Measurements from ENCODE around the gene TRABD. TPM values are rescaled to one million over a fixed set of nuclear protein-coding genes. Genes with fewer than 3 reads are reported as not detected.

The TRABD gene
- total and polyA plus RNA-seq, 4 experiments from 2014 or later = 51.5 to 126 (median 92.8) TPM

GRCh38 chr22:50210378-50211139 is 24.8 kb downstream of the TRABD start:
- ChIA-PET CTCF (ENCODE audit: partially characterized antibody) (interaction anchor here (1.0 to 3.6 kb wide), 5 partner anchors 24 to 409 kb away, joined by 3 to 30 read pairs (median 4); no protein-coding TSS in a partner anchor), POLR2A (ENCODE audit: partially characterized antibody) (interaction anchor here (0.5 to 1.1 kb wide), 2 partner anchors 14 to 74 kb away, joined by 3 read pairs; no protein-coding TSS in a partner anchor)
- Histone ChIP-seq H3K27me3 (ENCODE audit: insufficient read depth, low read length) (no peaks in the 10 kb centered on the region), H3K4me1 (ENCODE audit: insufficient read depth, low read length) (peaks cover 8% of the 10 kb centered on the region), H3K9me3 (ENCODE audit: control insufficient read depth in 1 of 2, low read length in 2 of 2) (no peaks in the 10 kb centered on the region), H3K27ac (ENCODE audit: low read depth, low read length) (no peak overlapping the region), H3K4me3 (ENCODE audit: low read length in 2 of 2) (no peak overlapping the region), H3K36me3 (ENCODE audit: insufficient read depth, low read length) (peaks cover 40% of the 10 kb centered on the region)
- Mint-ChIP-seq H3K4me3 (no peak overlapping the region), H3K27me3 (no peaks in the 10 kb centered on the region), H3K27ac (no peak overlapping the region), H3K36me3 (peaks cover 27 to 40% of the 10 kb centered on the region in 2 donors), H3K4me1 (peaks cover 12 to 36% (median 17%) of the 10 kb centered on the region in 4 donors), H3K9me3 (peaks cover 0 to 2% (median 0%) of the 10 kb centered on the region in 8 donors)
- intact Hi-C loops (cut with micrococcal nuclease) = loop anchor here (2.0 kb wide), 1 partner anchor 444 kb away; no protein-coding TSS in a partner anchor
- peak in 1 of 5 donors; percentile 24 for DNase-seq

GRCh38 chr22:50211147-50211546 is 25.4 kb downstream of the TRABD start:
- Histone ChIP-seq H3K27me3 (ENCODE audit: insufficient read depth, low read length) (no peaks in the 10 kb centered on the region), H3K4me1 (ENCODE audit: insufficient read depth, low read length) (peaks cover 8% of the 10 kb centered on the region), H3K36me3 (ENCODE audit: insufficient read depth, low read length) (peaks cover 42% of the 10 kb centered on the region), H3K27ac (ENCODE audit: low read depth, low read length) (no peak overlapping the region), H3K4me3 (ENCODE audit: low read length in 2 of 2) (no peak overlapping the region), H3K9me3 (ENCODE audit: control insufficient read depth in 1 of 2, low read length in 2 of 2) (no peaks in the 10 kb centered on the region)
- peaks cover 0 to 2% (median 0%) of the 10 kb centered on the region in 8 donors for H3K9me3 Mint-ChIP-seq
- peaks cover 33 to 46% of the 10 kb centered on the region in 2 donors for H3K36me3 Mint-ChIP-seq
- H3K4me3 Mint-ChIP-seq = no peak overlapping the region
- H3K27me3 Mint-ChIP-seq = no peaks in the 10 kb centered on the region
- ChIA-PET POLR2A (ENCODE audit: partially characterized antibody) (interaction anchor here (0.5 to 1.2 kb wide), 3 partner anchors 15 to 75 kb away, joined by 3 to 5 read pairs (median 3); no protein-coding TSS in a partner anchor), CTCF (ENCODE audit: partially characterized antibody) (interaction anchor here (0.7 to 3.6 kb wide), 6 partner anchors 20 to 408 kb away, joined by 3 to 30 read pairs (median 4); no protein-coding TSS in a partner anchor)
- DNase-seq = no peak
- intact Hi-C loops (cut with micrococcal nuclease) = loop anchor here (2.0 kb wide), 1 partner anchor 444 kb away; no protein-coding TSS in a partner anchor
- H3K27ac Mint-ChIP-seq = peak overlapping the region in 2 of 7 donors; percentile 59 to 68
- peaks cover 12 to 36% (median 17%) of the 10 kb centered on the region in 4 donors for H3K4me1 Mint-ChIP-seq

DNA sequence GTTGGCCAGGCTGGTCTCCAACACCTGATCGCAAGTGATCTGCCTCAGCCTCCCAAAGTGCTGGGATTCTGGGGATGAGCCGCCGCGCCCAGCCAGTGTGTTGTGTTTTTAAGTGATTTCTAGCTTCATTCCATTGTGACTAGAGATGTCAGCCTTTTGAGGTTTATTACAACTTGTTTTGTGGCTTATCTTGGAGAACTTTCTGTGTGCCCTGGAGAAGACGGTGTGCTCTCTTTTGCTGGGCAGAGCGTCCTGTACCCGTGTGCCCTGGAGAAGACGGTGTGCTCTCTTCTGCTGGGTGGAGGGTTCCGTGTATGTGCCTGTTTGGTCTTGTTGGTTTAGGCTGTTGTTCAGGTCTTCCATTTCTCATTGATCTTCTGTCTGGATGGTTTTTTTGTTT is 27.6 kb downstream of the TRABD start:
- Mint-ChIP-seq H3K9me3 (peaks cover 0 to 2% (median 0%) of the 10 kb centered on the region in 8 donors), H3K4me1 (peaks cover 12 to 36% (median 17%) of the 10 kb centered on the region in 4 donors), H3K36me3 (peaks cover 37 to 48% of the 10 kb centered on the region in 2 donors), H3K27ac (peak overlapping the region in 3 of 7 donors; percentile 29 to 63 (median 52)), H3K4me3 (no peak overlapping the region), H3K27me3 (no peaks in the 10 kb centered on the region)
- POLR2A ChIA-PET (ENCODE audit: partially characterized antibody) = interaction anchor here (1.9 kb wide), 1 partner anchor 22 kb away, joined by 5 read pairs; no protein-coding TSS in a partner anchor
- Histone ChIP-seq H3K27ac (ENCODE audit: low read depth, low read length) (no peak overlapping the region), H3K4me3 (ENCODE audit: low read length in 2 of 2) (no peak overlapping the region), H3K27me3 (ENCODE audit: insufficient read depth, low read length) (no peaks in the 10 kb centered on the region), H3K9me3 (ENCODE audit: control insufficient read depth in 1 of 2, low read length in 2 of 2) (no peaks in the 10 kb centered on the region), H3K4me1 (ENCODE audit: insufficient read depth, low read length) (peaks cover 8% of the 10 kb centered on the region), H3K36me3 (ENCODE audit: insufficient read depth, low read length) (peaks cover 46% of the 10 kb centered on the region)
- CTCF ChIA-PET (ENCODE audit: partially characterized antibody) = interaction anchor here (3.6 kb wide), 1 partner anchor 64 kb away, joined by 30 read pairs; no protein-coding TSS in a partner anchor
- peak in 1 of 5 donors; percentile 4 for DNase-seq
- intact Hi-C loops (cut with micrococcal nuclease) = no loop called here

DNA sequence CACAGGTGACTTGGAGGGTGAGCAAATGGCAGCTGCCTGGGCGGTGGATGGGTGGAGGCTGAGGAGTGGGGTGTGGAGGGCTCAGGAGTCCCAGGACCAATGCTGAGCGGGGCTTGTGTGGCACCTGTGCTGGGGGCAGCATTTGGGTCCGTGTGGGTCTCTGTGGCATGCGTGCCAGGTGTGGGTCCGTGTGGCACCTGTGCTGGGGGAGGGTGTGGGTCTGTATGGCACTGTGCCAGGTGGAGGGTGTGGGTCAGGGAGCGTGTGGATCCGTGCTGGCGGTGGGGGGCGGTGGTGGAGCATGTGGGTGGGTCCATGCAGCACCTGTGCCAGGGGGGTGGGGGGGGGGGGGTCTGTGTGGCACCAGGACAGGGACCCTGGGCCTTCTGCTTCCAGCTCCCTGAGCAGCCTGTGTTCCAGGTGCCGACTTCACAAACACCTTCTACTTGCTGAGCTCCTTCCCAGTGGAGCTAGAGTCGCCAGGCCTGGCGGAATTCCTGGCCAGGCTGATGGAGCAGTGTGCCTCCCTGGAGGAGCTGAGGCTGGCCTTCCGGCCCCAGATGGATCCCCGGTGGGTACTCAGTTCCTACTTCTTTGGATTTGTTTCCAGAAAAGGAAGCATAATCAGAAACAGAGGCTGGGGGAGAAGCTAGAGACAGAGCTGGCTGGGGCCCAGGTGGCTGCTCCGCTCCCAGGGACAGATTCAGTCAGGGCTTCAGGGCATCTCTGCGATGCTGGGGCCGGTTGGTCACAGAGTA is 29.8 kb downstream of the TRABD start:
- H3K36me3 Mint-ChIP-seq = peaks cover 32 to 54% of the 10 kb centered on the region in 2 donors

GRCh38 chr22:50216055-50216683 is 30.5 kb downstream of the TRABD start:
- no peaks in the 10 kb centered on the region for H3K27me3 ChIP-seq (ENCODE audit: insufficient read depth, low read length)
- Mint-ChIP-seq H3K36me3 (peaks cover 31 to 53% of the 10 kb centered on the region in 2 donors), H3K4me3 (no peak overlapping the region), H3K27ac (no peak overlapping the region), H3K4me1 (peaks cover 9 to 28% (median 12%) of the 10 kb centered on the region in 4 donors), H3K9me3 (peaks cover 0 to 1% (median 0%) of the 10 kb centered on the region in 8 donors), H3K27me3 (no peaks in the 10 kb centered on the region)
- no peak overlapping the region for H3K4me3 ChIP-seq (ENCODE audit: low read length in 2 of 2)
- intact Hi-C loops (cut with micrococcal nuclease) = no loop called here
- POLR2A ChIA-PET (ENCODE audit: partially characterized antibody) = interaction anchor here (0.7 kb wide), 1 partner anchor 25 kb away, joined by 4 read pairs; no protein-coding TSS in a partner anchor
- H3K36me3 ChIP-seq (ENCODE audit: insufficient read depth, low read length) = peaks cover 44% of the 10 kb centered on the region
- no peak overlapping the region for H3K27ac ChIP-seq (ENCODE audit: low read depth, low read length)
- no peaks in the 10 kb centered on the region for H3K9me3 ChIP-seq (ENCODE audit: control insufficient read depth in 1 of 2, low read length in 2 of 2)
- CTCF ChIA-PET (ENCODE audit: partially characterized antibody) = interaction anchor here (1.1 kb wide), 1 partner anchor 67 kb away, joined by 3 read pairs; no protein-coding TSS in a partner anchor
- DNase-seq = peak in 1 of 5 donors; percentile 10
- no peaks in the 10 kb centered on the region for H3K4me1 ChIP-seq (ENCODE audit: insufficient read depth, low read length)

More for the DNA sequence above, 29.8 kb downstream of the TRABD start:
- Mint-ChIP-seq H3K27me3 (no peaks in the 10 kb centered on the region), H3K27ac (peak overlapping the region in 1 of 7 donors; percentile 55), H3K4me1 (peaks cover 9 to 33% (median 12%) of the 10 kb centered on the region in 4 donors), H3K4me3 (no peak overlapping the region), H3K9me3 (no peaks in the 10 kb centered on the region)
- H3K27me3 ChIP-seq (ENCODE audit: insufficient read depth, low read length) = no peaks in the 10 kb centered on the region
- H3K4me3 ChIP-seq (ENCODE audit: low read length in 2 of 2) = no peak overlapping the region
- ChIA-PET CTCF (ENCODE audit: partially characterized antibody) (interaction anchor here (0.8 to 1.3 kb wide), 4 partner anchors 23 to 448 kb away, joined by 3 to 4 read pairs (median 3); no protein-coding TSS in a partner anchor), POLR2A (ENCODE audit: partially characterized antibody) (interaction anchor here (0.7 to 1.9 kb wide), 3 partner anchors 24 to 30 kb away, joined by 3 to 5 read pairs (median 4); no protein-coding TSS in a partner anchor)
- DNase-seq = peak in 1 of 5 donors; percentile 37
- intact Hi-C loops (cut with micrococcal nuclease) = no loop called here
- no peaks in the 10 kb centered on the region for H3K4me1 ChIP-seq (ENCODE audit: insufficient read depth, low read length)
- no peak overlapping the region for H3K27ac ChIP-seq (ENCODE audit: low read depth, low read length)
- H3K36me3 ChIP-seq (ENCODE audit: insufficient read depth, low read length) = peaks cover 44% of the 10 kb centered on the region
- H3K9me3 ChIP-seq (ENCODE audit: control insufficient read depth in 1 of 2, low read length in 2 of 2) = no peaks in the 10 kb centered on the region

GRCh38 chr22:50216684-50217520 is 31.2 kb downstream of the TRABD start:
- H3K36me3 Mint-ChIP-seq = peaks cover 28 to 52% of the 10 kb centered on the region in 2 donors

More at GRCh38 chr22:50216684-50217520, 31.2 kb downstream of the TRABD start:
- Histone ChIP-seq H3K27me3 (ENCODE audit: insufficient read depth, low read length) (no peaks in the 10 kb centered on the region), H3K36me3 (ENCODE audit: insufficient read depth, low read length) (peaks cover 51% of the 10 kb centered on the region), H3K27ac (ENCODE audit: low read depth, low read length) (no peak overlapping the region), H3K4me3 (ENCODE audit: low read length in 2 of 2) (no peak overlapping the region), H3K9me3 (ENCODE audit: control insufficient read depth in 1 of 2, low read length in 2 of 2) (no peaks in the 10 kb centered on the region), H3K4me1 (ENCODE audit: insufficient read depth, low read length) (no peaks in the 10 kb centered on the region)
- no peak overlapping the region for H3K4me3 Mint-ChIP-seq
- peak overlapping the region in 1 of 7 donors; percentile 64 for H3K27ac Mint-ChIP-seq
- ChIA-PET POLR2A (ENCODE audit: partially characterized antibody) (no interaction called here), CTCF (ENCODE audit: partially characterized antibody) (interaction anchor here (1.1 kb wide), 1 partner anchor 68 kb away, joined by 3 read pairs; no protein-coding TSS in a partner anchor)
- H3K27me3 Mint-ChIP-seq = no peaks in the 10 kb centered on the region
- intact Hi-C loops (cut with micrococcal nuclease) = no loop called here
- DNase-seq = peak in 1 of 5 donors; percentile 30
- H3K9me3 Mint-ChIP-seq = peaks cover 0 to 1% (median 0%) of the 10 kb centered on the region in 8 donors
- H3K4me1 Mint-ChIP-seq = peaks cover 8 to 26% (median 11%) of the 10 kb centered on the region in 4 donors
